OCI-LY3 (cell line): ENCODE measurements around the gene RBM33.

Experiments
- CTCF ChIP-seq: fragments of 200-600, 300-600 bp; sonication (generic); IDR thresholded peaks from 2 replicates; pipeline ENCODE4 v1.5.1; 2014; ENCODE audit warnings: antibody characterized with exemption, low read length, low read depth
- EZH2phosphoT487 ChIP-seq: fragments of 200-600 bp; shearing (Covaris generic); IDR thresholded peaks from 2 replicates; pipeline ENCODE4 v1.6.1; 2018; ENCODE audit warnings: antibody characterized with exemption, mixed run types, low read depth

- no peak for TF ChIP-seq CTCF
- no peak for TF ChIP-seq EZH2phosphoT487
These were observed 166.5 kb downstream of the RBM33 start for GRCh38 chr7:155810770-155811559.
